GM12801 (cell line): ENCODE results near the gene AP2M1.

Experiments
- TF ChIP-seq, protein P1 (sequence below): IDR thresholded peaks from one replicate; pipeline ENCODE4 v1.5.1; 2011; ENCODE audit warnings: control low read depth; ENCODE audit not compliant: insufficient read length; ENCODE audit errors: extremely low read depth

Gene AP2M1

DNA sequence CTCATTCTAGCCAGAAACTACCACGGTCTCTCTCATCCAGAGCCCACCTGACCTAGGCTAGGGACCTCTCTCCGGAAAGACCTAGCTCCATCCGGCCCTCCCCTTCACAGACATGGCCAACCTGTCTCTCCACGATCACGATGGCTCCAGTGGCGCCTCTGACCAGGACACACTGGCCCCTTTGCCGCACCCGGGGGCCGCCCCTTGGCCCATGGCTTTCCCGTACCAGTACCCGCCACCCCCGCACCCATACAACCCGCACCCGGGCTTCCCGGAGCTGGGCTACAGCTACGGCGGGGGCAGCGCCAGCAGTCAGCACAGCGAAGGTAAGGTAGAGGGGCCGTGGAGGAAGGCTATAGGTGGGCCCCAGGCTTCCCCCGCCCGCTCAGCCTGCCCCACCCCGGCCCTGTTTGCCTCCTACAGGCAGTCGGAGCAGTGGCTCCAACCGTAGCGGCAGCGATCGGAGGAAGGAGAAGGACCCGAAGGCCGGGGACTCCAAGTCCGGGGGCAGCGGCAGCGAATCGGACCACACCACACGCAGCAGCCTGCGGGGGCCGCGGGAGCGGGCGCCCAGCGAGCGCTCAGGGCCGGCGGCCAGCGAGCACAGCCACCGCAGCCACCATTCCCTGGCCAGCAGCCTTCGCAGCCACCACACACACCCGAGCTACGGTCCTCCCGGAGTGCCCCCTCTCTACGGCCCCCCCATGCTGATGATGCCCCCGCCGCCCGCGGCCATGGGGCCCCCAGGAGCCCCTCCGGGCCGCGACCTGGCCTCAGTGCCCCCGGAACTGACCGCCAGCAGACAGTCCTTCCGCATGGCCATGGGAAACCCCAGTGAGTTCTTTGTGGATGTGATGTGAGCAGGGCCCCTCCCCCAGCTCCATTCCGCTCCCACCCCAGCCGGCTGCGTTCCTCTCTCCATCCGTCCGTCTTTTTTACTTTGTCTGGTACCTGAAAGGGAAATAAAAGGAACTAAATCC, 4.5 kb upstream of the AP2M1 start:
- TF ChIP-seq, protein P1, sequence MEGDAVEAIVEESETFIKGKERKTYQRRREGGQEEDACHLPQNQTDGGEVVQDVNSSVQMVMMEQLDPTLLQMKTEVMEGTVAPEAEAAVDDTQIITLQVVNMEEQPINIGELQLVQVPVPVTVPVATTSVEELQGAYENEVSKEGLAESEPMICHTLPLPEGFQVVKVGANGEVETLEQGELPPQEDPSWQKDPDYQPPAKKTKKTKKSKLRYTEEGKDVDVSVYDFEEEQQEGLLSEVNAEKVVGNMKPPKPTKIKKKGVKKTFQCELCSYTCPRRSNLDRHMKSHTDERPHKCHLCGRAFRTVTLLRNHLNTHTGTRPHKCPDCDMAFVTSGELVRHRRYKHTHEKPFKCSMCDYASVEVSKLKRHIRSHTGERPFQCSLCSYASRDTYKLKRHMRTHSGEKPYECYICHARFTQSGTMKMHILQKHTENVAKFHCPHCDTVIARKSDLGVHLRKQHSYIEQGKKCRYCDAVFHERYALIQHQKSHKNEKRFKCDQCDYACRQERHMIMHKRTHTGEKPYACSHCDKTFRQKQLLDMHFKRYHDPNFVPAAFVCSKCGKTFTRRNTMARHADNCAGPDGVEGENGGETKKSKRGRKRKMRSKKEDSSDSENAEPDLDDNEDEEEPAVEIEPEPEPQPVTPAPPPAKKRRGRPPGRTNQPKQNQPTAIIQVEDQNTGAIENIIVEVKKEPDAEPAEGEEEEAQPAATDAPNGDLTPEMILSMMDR, result no peak

GRCh38 chr3:184171562-184171961, 3.1 kb upstream of the AP2M1 start:
- TF ChIP-seq, protein P1, result no peak

GRCh38 chr3:184172681-184173373, 1.8 kb upstream of the AP2M1 start:
- TF ChIP-seq, protein P1, result no peak

DNA sequence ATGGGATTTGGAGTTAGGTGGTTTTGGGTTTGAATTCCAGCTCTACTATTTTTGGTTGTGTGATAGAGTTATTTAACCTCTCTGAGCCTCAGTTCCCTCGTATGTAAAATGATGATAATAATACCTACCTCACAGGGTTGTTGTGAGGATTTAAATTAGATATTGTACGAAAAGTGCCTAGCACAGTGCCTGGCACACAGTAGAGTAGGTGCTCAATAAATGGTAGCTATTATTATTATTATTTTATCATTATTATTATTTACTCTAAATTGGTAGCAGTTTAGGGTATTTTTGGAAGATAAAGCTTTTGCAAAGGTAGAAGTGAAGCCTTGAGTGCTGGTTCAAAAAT, 1.3 kb upstream of the AP2M1 start:
- TF ChIP-seq, protein P1, result no peak

DNA sequence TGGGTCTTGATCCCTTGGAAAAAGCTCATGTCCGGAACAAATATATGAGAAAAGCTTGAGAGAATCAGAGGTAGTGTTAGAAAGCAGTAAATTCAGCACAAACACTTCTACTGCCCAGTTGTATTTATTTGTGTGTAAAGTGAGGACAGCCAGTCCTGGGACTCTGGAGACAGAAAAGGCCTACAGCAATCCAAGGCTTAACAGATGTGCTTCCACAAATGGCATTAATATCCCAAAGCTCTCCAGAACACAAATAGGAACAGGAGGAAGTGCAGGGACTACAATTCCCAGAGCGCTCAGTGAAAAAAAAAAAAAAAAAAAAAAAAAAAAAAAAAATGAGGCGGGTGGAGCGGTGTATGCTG, 390 bp upstream of the AP2M1 start:
- TF ChIP-seq, protein P1, result no peak

DNA sequence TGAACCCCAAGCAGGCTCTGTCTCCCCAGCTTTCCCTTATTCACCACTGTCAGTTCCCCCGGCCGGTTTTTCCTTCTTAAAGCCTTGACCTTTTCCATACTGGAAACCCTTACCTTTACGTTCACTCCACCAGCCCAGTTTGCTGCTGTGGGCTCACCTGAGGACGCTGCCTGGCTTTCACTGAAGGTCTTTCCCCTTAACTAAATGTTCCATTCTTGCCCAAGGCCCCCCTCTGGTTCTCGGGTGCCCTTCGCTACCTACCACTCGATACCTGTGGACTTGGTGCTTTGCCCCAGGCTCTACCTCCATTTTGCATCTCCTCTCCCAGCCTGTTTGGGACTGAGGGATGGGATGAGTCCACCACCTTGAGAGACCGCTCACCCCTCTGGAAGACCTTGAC, 851 bp downstream of the AP2M1 start:
- TF ChIP-seq, protein P1, result no peak

- TF ChIP-seq, protein P1, result no peak
Observed at GRCh38 chr3:184175981-184176376, 1.3 kb downstream of the AP2M1 start.
